DMS53 (cell line): Measurements from ENCODE around the gene TUBA1C.
"Not testable (repeated sequence)": the region's sequence is repeated elsewhere in the genome, so short reads cannot be mapped to it uniquely, and the experiment has no call there.

Experiments used
- DNase-seq: peaks from one replicate; lab custom pipeline; 2025; lab: John Stamatoyannopoulos, UW

Gene TUBA1C

DNA sequence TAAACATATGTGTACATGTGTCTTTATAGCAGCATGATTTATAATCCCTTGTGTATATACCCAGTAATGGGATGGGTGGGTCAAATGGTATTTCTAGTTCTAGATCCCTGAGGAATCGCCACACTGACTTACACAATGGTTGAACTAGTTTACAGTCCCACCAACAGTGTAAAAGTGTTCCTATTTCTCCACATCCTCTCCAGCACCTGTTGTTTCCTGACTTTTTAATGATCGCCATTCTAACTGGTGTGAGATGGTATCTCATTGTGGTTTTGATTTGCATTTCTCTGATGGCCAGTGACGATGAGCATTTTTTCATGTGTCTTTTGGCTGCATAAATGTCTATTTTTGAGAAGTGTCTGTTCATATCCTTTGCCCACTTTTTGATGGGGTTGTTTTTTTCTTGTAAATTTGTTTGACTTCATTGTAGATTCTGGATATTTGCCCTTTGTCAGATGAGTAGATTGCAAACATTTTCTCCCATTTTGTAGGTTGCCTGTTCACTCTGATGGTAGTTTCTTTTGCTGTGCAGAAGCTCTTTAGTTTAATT is 45.6 kb downstream of the TUBA1C start:
- not testable (repeated sequence) for DNase-seq

GRCh38 chr12:49314811-49315210 is 49.9 kb downstream of the TUBA1C start:
- DNase-seq: no peak

DNA sequence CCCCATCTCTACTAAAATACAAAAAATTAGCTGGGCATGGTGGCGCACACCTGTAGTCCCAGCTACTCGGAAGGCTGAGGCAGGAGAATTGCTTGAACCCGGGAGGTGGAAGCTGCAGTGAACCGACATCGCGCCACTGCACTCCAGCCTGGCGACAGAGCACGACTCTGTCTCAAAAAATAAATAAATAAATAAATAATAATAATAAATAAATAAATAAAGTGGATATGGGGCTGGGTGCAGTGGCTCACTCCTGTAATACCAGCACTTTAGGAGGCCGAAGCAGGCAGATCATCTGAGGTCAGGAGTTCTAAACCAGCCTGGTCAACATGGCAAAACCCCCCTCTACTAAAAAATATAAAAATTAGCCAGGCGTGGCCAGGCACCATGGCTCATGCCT is 52.2 kb downstream of the TUBA1C start:
- not testable (repeated sequence) for DNase-seq

DNA sequence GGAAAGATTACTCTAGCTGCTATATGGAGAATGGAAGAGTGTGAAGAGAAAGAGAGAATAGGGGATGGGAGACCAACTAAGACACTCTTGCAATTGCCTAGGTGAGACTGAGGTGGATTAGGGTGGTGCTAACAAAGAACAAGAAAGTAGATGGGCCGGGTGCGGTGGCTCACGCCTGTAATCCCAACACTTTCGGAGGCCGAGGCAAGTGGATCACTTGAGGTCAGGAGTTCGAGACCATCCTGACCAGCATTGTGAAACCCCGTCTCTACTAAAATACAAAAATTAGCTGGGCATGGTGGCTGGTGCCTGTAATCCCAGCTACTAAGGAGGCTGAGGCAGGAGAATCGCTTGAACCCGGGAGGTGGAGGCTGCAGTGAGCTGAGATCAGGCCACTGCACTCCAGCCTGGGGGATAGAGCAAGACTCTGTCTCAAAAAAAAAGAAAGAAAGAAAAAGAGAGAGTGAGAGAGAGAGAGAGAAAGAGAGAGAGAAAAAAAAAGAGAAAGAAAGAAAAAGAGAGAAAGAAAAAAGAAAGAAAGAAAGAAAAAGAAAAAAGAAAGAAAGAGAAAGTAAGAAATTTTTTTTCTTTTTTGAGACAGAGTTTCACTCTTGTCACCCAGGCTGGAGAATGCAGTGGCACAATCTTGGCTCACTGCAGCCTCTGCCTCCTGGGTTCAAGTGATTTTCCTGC is 55.7 kb downstream of the TUBA1C start:
- DNase-seq: not testable (repeated sequence)

DNA sequence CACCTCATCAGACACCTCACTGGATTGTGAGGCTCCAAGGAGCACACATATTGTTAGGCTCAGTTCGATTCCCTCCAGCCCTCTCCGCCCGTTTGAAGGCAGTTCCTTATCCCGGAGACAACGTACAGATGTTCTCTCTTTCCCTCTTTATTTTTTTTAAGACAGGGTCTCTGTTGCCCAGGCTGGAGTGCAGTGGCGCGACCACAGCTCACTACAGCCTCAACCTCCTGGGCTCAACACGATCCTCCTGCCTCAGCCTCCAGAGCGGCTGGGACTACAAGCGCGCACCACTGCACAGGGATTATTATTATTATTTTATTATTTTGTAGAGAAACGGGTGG is 57.5 kb downstream of the TUBA1C start:
- DNase-seq: no peak

GRCh38 chr12:49322708-49323523 is 58.0 kb downstream of the TUBA1C start, which contains the start of gene TROAP:
TROAP (plus strand) TSS chr12:49323255; CDS start chr12:49323609, 354 bp downstream.
- DNase-seq: peak; percentile 99

DNA sequence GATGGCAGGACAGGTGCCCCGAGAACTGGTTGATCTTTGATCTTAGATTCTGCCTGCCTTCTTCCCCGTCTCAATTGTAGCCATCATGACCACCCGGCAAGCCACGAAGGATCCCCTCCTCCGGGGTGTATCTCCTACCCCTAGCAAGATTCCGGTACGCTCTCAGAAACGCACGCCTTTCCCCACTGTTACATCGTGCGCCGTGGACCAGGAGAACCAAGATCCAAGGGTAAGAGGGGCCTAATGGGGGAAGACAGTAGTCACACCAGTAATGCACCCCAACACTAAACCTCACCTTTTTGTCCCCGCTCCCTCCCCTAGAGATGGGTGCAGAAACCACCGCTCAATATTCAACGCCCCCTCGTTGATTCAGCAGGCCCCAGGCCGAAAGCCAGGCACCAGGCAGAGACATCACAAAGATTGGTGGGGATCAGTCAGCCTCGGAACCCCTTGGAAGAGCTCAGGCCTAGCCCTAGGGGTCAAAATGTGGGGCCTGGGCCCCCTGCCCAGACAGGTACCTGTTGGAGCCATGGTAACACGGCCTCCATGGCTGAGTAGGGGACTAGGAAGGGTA is 58.7 kb downstream of the TUBA1C start:
- no peak for DNase-seq
